Measurements from ENCODE around the gene UBAP1.

GRCh38 chr9:34262971-34263370 lies 84.1 kb downstream of the UBAP1 start:
- TF ChIP-seq CTCF (conservative IDR thresholded peaks at IDR 0.05; ENCODE audit: low read depth in 2 of 2) (no peak), EZH2 (IDR thresholded peaks at IDR 0.05; ENCODE audit: low read depth, unreplicated experiment) (no peak)
